Astrocyte (in vitro differentiated cells and primary cell): Measurements from ENCODE around the gene CEP131. TPM values are rescaled to one million over a fixed set of nuclear protein-coding genes. Genes with fewer than 3 reads are reported as not detected.

Experiments
- DNase-seq: peaks from one replicate; pipeline ENCODE4 v3.0.0-alpha.2; 2010; ENCODE audit warnings: low read depth
- FAIRE-seq: peaks from 2 replicates; lab custom pipeline; 2011; peaks lifted over from hg19 to GRCh38; lab: Jason Lieb, UNC
- H2AFZ ChIP-seq: 2 replicates; pipeline ENCODE4 v1.6.0; 2012; ENCODE audit warnings: low read depth, low read length, inconsistent platforms
- H3K27ac ChIP-seq: 2 replicates; pipeline ENCODE4 v1.5.1; 2011; ENCODE audit warnings: low read depth, low read length, inconsistent platforms
- H3K27me3 ChIP-seq: 2 replicates; pipeline ENCODE4 v1.6.0; 2011; ENCODE audit warnings: low read length, inconsistent platforms; ENCODE audit not compliant: insufficient read depth
- H3K36me3 ChIP-seq: 2 replicates; pipeline ENCODE4 v1.5.1; 2011; ENCODE audit warnings: low read length, inconsistent platforms; ENCODE audit not compliant: insufficient read depth
- H3K4me1 ChIP-seq: 2 replicates; pipeline ENCODE4 v1.5.1; 2011; ENCODE audit warnings: low read length, inconsistent platforms; ENCODE audit not compliant: insufficient read depth
- H3K4me2 ChIP-seq: 2 replicates; pipeline ENCODE4 v1.6.0; 2012; ENCODE audit warnings: low read length, inconsistent platforms
- H3K4me3 ChIP-seq: 2 replicates; pipeline ENCODE4 v1.5.1; 2011; ENCODE audit warnings: low read depth, mild to moderate bottlenecking, low read length, inconsistent platforms; ENCODE audit not compliant: insufficient read depth
- H3K79me2 ChIP-seq: 2 replicates; pipeline ENCODE4 v1.6.0; 2012; ENCODE audit warnings: mild to moderate bottlenecking, low read length, inconsistent platforms; ENCODE audit not compliant: insufficient read depth
- H3K9ac ChIP-seq: 2 replicates; pipeline ENCODE4 v1.6.0; 2012; ENCODE audit warnings: mild to moderate bottlenecking, low read length, inconsistent platforms
- H3K9me3 ChIP-seq: 2 replicates; pipeline ENCODE4 v1.5.1; 2012; ENCODE audit warnings: low read depth, mild to moderate bottlenecking, low read length, inconsistent platforms; ENCODE audit not compliant: insufficient read depth
- H4K20me1 ChIP-seq: 2 replicates; pipeline ENCODE4 v1.6.0; 2012; ENCODE audit warnings: low read length, inconsistent platforms; ENCODE audit not compliant: insufficient read depth
- H3K27ac Mint-ChIP-seq: one replicate; pipeline ENCODE4 v1.8.0; 2021; ENCODE audit warnings: mild to moderate bottlenecking, mixed read lengths; ENCODE audit not compliant: unreplicated experiment
- H3K27me3 Mint-ChIP-seq: one replicate; pipeline ENCODE4 v1.8.0; 2021; ENCODE audit warnings: low read depth, mixed read lengths; ENCODE audit not compliant: unreplicated experiment
- H3K36me3 Mint-ChIP-seq: one replicate; pipeline ENCODE4 v1.8.0; 2021; ENCODE audit warnings: low read depth, mixed read lengths; ENCODE audit not compliant: unreplicated experiment
- H3K4me1 Mint-ChIP-seq: one replicate; pipeline ENCODE4 v1.8.0; 2021; ENCODE audit warnings: low read depth, mixed read lengths; ENCODE audit not compliant: unreplicated experiment
- H3K4me3 Mint-ChIP-seq: one replicate; pipeline ENCODE4 v1.8.0; 2021; ENCODE audit warnings: mild to moderate bottlenecking, moderate library complexity, mixed read lengths; ENCODE audit not compliant: unreplicated experiment
- H3K9me3 Mint-ChIP-seq: one replicate; pipeline ENCODE4 v1.8.0; 2021; ENCODE audit warnings: mild to moderate bottlenecking, mixed read lengths; ENCODE audit not compliant: unreplicated experiment
- EZH2 ChIP-seq: IDR thresholded peaks from 2 replicates; pipeline ENCODE4 v1.6.1; 2012; ENCODE audit warnings: mild to moderate bottlenecking, low read length, inconsistent platforms; ENCODE audit not compliant: insufficient read depth
- total RNA-seq: library from RNA; stranded (reverse); gene quantifications from 2 replicates; pipeline ENCODE4 v1.2.1, GENCODE V29; 2021
- TF ChIP-seq, protein P1 (sequence below): IDR thresholded peaks from 2 replicates; pipeline ENCODE4 v1.5.1; 2011; ENCODE audit warnings: low read depth, mild to moderate bottlenecking, inconsistent platforms, low read length, moderate library complexity; ENCODE audit not compliant: insufficient read depth

Gene CEP131
- total RNA-seq, 1 donor from 2014 or later: 5.8 TPM

DNA sequence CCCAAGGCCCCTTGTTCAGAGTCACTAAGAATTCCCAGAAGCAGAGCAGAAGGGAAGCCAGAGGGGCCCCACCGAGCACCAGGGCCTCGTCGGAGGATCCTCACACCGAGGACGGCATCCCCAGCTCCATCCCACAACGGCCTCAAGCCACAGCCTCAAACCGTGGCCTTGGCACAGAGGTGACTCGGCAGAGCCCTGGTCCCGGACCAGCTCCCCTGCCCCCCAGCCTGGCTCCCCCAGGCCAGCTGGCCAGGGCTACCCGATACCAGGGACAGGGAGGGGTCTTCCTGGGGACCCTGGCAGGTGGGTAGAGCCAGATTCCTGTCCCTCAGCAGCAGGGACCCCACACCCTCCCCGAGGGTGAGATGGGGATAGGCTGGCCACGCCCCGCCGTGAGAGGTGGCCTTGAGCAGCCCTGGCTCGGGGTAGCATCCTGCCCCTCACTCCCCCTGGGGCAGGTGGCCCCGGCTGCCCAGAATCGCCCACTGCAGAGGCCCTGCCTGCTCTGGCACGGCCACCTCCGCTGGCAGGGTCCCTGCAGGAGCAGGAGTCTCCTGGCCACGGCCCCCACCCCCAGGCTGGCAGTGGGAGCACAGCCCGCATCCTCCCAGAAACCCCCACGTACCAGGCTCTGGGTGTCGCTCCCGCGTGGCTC, 63.0 kb downstream of the CEP131 start:
- Histone ChIP-seq H3K9ac (no peak overlapping the region), H4K20me1 (no peaks in the 10 kb centered on the region), H3K4me3 (no peak overlapping the region), H3K79me2 (no peaks in the 10 kb centered on the region), H3K36me3 (no peaks in the 10 kb centered on the region), H3K4me2 (no peak overlapping the region), H2AFZ (no peak overlapping the region), H3K4me1 (no peaks in the 10 kb centered on the region), H3K9me3 (no peaks in the 10 kb centered on the region), H3K27ac (no peak overlapping the region), H3K27me3 (no peaks in the 10 kb centered on the region)
- no peak for FAIRE-seq
- no peak for DNase-seq
- Mint-ChIP-seq H3K9me3 (no peaks in the 10 kb centered on the region), H3K27ac (no peak overlapping the region), H3K4me1 (no peaks in the 10 kb centered on the region), H3K36me3 (no peaks in the 10 kb centered on the region), H3K4me3 (no peak overlapping the region), H3K27me3 (peaks cover 27% of the 10 kb centered on the region)
- TF ChIP-seq, protein P1, sequence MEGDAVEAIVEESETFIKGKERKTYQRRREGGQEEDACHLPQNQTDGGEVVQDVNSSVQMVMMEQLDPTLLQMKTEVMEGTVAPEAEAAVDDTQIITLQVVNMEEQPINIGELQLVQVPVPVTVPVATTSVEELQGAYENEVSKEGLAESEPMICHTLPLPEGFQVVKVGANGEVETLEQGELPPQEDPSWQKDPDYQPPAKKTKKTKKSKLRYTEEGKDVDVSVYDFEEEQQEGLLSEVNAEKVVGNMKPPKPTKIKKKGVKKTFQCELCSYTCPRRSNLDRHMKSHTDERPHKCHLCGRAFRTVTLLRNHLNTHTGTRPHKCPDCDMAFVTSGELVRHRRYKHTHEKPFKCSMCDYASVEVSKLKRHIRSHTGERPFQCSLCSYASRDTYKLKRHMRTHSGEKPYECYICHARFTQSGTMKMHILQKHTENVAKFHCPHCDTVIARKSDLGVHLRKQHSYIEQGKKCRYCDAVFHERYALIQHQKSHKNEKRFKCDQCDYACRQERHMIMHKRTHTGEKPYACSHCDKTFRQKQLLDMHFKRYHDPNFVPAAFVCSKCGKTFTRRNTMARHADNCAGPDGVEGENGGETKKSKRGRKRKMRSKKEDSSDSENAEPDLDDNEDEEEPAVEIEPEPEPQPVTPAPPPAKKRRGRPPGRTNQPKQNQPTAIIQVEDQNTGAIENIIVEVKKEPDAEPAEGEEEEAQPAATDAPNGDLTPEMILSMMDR: no peak
- no peak for TF ChIP-seq EZH2

DNA sequence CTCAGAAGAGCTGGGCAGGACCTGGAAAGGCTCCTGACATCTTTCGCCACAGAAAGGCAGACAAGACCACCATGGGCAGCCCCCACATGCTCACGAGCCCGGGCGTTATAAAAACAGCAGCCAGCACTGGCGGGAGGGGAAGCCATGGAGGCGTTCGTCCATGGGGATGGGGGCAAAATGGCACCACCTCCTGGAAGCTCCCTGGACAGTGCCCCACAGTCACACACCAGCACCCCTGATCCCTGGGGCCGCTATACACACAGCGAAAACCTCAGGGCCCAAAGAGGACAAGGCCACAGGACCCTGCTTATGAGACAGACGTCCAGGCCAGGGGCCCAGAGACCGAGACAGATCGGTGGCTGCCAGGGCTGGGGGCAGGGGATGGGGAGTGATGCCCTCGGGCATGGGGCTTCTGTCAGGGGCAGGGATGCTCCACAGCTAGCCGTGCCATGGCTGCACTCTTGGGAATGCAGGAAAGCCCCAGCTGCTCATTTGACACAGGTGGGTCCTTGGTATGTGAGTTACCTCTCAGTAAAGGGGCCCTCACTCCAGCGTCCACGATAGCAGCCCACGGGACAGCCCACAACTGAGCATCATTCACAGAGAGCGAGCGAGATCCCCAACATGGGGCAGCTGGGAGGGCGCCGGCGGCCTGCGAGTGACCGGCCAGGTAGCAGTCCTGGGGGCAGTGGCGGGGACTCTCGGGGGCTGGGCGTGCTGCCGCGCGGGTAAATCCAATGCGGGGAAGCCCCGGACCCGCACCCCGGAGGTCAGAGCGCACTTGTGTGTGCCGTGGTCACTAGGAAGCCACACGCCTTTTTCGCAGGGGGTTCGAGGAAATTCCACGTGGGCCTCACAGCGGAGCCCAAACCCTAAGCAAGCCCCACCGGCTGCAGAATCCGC, 63.8 kb downstream of the CEP131 start:
- Histone ChIP-seq H3K36me3 (no peaks in the 10 kb centered on the region), H3K4me1 (no peaks in the 10 kb centered on the region), H3K27me3 (peaks cover 2% of the 10 kb centered on the region), H4K20me1 (no peaks in the 10 kb centered on the region), H3K4me2 (no peak overlapping the region), H3K4me3 (no peak overlapping the region), H3K27ac (no peak overlapping the region), H3K9ac (no peak overlapping the region), H3K9me3 (no peaks in the 10 kb centered on the region), H2AFZ (no peak overlapping the region), H3K79me2 (no peaks in the 10 kb centered on the region)
- DNase-seq: no peak
- no peak overlapping the region for H3K4me3 Mint-ChIP-seq
- H3K27ac Mint-ChIP-seq: no peak overlapping the region
- no peaks in the 10 kb centered on the region for H3K4me1 Mint-ChIP-seq
- FAIRE-seq: no peak
- H3K27me3 Mint-ChIP-seq: peaks cover 22% of the 10 kb centered on the region
- no peaks in the 10 kb centered on the region for H3K36me3 Mint-ChIP-seq
- H3K9me3 Mint-ChIP-seq: no peaks in the 10 kb centered on the region
- no peak for TF ChIP-seq EZH2
- TF ChIP-seq, protein P1: no peak
